Gastrocnemius medialis (tissue), 4 donors: ENCODE data around the gene TMEM174.

Experiments
- POLR2A ChIP-seq, 2 donors: fragments of 450-650 bp; IDR thresholded peaks; one replicate each; pipeline ENCODE4 v1.6.1; 2017; ENCODE audit warnings: antibody characterized with exemption in 2 of 2, mild to moderate bottlenecking in 2 of 2, moderate library complexity in 2 of 2
- TF ChIP-seq, protein P1 (sequence below), 5 experiments: fragments of 450-650 bp in 3 of 5; fragments of 200-600 bp in 2 of 5; sonication (generic) in 2 of 5; IDR thresholded peaks in 4 of 5; conservative IDR thresholded peaks in 1 of 5; 1 replicate in 4 of 5; 2 replicates in 1 of 5; pipeline ENCODE4 v1.5.1; 2016 to 2019; ENCODE audit warnings: antibody characterized with exemption in 5 of 5, mild to moderate bottlenecking in 3 of 5, moderate library complexity in 3 of 5

- TF ChIP-seq, protein P1, sequence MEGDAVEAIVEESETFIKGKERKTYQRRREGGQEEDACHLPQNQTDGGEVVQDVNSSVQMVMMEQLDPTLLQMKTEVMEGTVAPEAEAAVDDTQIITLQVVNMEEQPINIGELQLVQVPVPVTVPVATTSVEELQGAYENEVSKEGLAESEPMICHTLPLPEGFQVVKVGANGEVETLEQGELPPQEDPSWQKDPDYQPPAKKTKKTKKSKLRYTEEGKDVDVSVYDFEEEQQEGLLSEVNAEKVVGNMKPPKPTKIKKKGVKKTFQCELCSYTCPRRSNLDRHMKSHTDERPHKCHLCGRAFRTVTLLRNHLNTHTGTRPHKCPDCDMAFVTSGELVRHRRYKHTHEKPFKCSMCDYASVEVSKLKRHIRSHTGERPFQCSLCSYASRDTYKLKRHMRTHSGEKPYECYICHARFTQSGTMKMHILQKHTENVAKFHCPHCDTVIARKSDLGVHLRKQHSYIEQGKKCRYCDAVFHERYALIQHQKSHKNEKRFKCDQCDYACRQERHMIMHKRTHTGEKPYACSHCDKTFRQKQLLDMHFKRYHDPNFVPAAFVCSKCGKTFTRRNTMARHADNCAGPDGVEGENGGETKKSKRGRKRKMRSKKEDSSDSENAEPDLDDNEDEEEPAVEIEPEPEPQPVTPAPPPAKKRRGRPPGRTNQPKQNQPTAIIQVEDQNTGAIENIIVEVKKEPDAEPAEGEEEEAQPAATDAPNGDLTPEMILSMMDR (IDR thresholded peaks at IDR 0.05 in 4 of 5, conservative IDR thresholded peaks at IDR 0.05 in 1 of 5) = no peak
- no peak for TF ChIP-seq POLR2A (IDR thresholded peaks at IDR 0.05)
These were observed 45.7 kb downstream of the TMEM174 start for GRCh38 chr5:73218552-73219171.
